ENCODE results near the gene SARM1. TPM values are rescaled to one million over a fixed set of nuclear protein-coding genes. Genes with fewer than 3 reads are reported as not detected.
"Not testable (repeated sequence)": the region's sequence is repeated elsewhere in the genome, so short reads cannot be mapped to it uniquely, and the experiment has no call there.

The SARM1 gene
- total RNA-seq, 2 donors from 2014 or later: 6.2 to 7.7 TPM

GRCh38 chr17:28433721-28434120, 62.2 kb downstream of the SARM1 start:
- Histone ChIP-seq H3K4me3 (no peak overlapping the region), H3K27ac (no peak overlapping the region), H3K9me3 (no peaks in the 10 kb centered on the region), H3K4me1 (no peaks in the 10 kb centered on the region), H3K36me3 (no peaks in the 10 kb centered on the region), H3K27me3 (no peaks in the 10 kb centered on the region)
- no peak for DNase-seq (ENCODE audit: low spot score)
- TF ChIP-seq CTCF (IDR thresholded peaks at IDR 0.05): no peak

GRCh38 chr17:28434326-28434725, 62.8 kb downstream of the SARM1 start:
- not testable (repeated sequence) for H3K4me1 ChIP-seq; H3K4me3 ChIP-seq; H3K27ac ChIP-seq; DNase-seq (ENCODE audit: low spot score); H3K9me3 ChIP-seq; H3K27me3 ChIP-seq; H3K36me3 ChIP-seq

GRCh38 chr17:28443901-28444638, 72.6 kb downstream of the SARM1 start:
- Histone ChIP-seq H3K36me3 (no peaks in the 10 kb centered on the region), H3K9me3 (peaks cover 0 to 4% of the 10 kb centered on the region in 2 donors), H3K27ac (no peak overlapping the region), H3K27me3 (no peaks in the 10 kb centered on the region), H3K4me3 (no peak overlapping the region), H3K4me1 (no peaks in the 10 kb centered on the region)
- no peak for DNase-seq (ENCODE audit: low spot score)
- TF ChIP-seq CTCF (IDR thresholded peaks at IDR 0.05): no peak

- DNase-seq (ENCODE audit: low spot score): no peak
Measured at GRCh38 chr17:28446716-28447395, 75.4 kb downstream of the SARM1 start.

GRCh38 chr17:28447396-28447760, 75.9 kb downstream of the SARM1 start:
- Histone ChIP-seq H3K4me1 (no peaks in the 10 kb centered on the region), H3K36me3 (no peaks in the 10 kb centered on the region), H3K27ac (no peak overlapping the region), H3K4me3 (no peak overlapping the region), H3K9me3 (peaks cover 0 to 4% of the 10 kb centered on the region in 2 donors), H3K27me3 (no peaks in the 10 kb centered on the region)
- TF ChIP-seq CTCF (IDR thresholded peaks at IDR 0.05): no peak
- no peak for DNase-seq (ENCODE audit: low spot score)

More at GRCh38 chr17:28446716-28447395, 75.4 kb downstream of the SARM1 start:
- Histone ChIP-seq H3K27me3 (no peaks in the 10 kb centered on the region), H3K4me1 (no peaks in the 10 kb centered on the region), H3K4me3 (no peak overlapping the region), H3K27ac (no peak overlapping the region), H3K36me3 (no peaks in the 10 kb centered on the region), H3K9me3 (peaks cover 0 to 4% of the 10 kb centered on the region in 2 donors)
- TF ChIP-seq CTCF (IDR thresholded peaks at IDR 0.05): no peak

- DNase-seq (ENCODE audit: low spot score): no peak
- Histone ChIP-seq H3K36me3 (no peaks in the 10 kb centered on the region), H3K27ac (no peak overlapping the region), H3K4me3 (no peak overlapping the region), H3K9me3 (peaks cover 0 to 4% of the 10 kb centered on the region in 2 donors), H3K4me1 (no peaks in the 10 kb centered on the region), H3K27me3 (no peaks in the 10 kb centered on the region)
- no peak for TF ChIP-seq CTCF (IDR thresholded peaks at IDR 0.05)
Measured at GRCh38 chr17:28449859-28450258, 78.4 kb downstream of the SARM1 start.

Small RNA genes lying within 50 kb of the gene (microRNA-seq; reads per million reads assigned to microRNA genes)
- 0 to 1.4 reads per million in 2 donors for gene MIR4723 (ENCODE audit: borderline number of aligned reads in 2 of 2, borderline replicate concordance in 1 of 2)

Other genes starting within 250 kb of the SARM1 start
- 1 to 10 TPM; 3.2 to 3.4 TPM for gene TMEM97, start 52.5 kb upstream of the SARM1 start, total RNA-seq
- 10 to 100 TPM; 15.6 to 19.6 TPM for gene IFT20, start 36.2 kb upstream of the SARM1 start, total RNA-seq
- 10 to 100 TPM; 28.1 to 47.6 TPM for gene TNFAIP1, start 35.9 kb upstream of the SARM1 start, total RNA-seq
- gene POLDIP2, start 14.2 kb upstream of the SARM1 start, total RNA-seq: 100 to 1,000 TPM in 1 of 2 donors, 10 to 100 TPM in 1; 98.9 to 108 TPM
- not detected for gene SEBOX, start 6.5 kb upstream of the SARM1 start, total RNA-seq
- 10 to 100 TPM in 1 of 2 donors, 1 to 10 TPM in 1; 5.4 to 86.7 TPM for gene VTN, start 1.4 kb upstream of the SARM1 start, total RNA-seq
- gene SLC46A1, start 34.5 kb downstream of the SARM1 start, total RNA-seq: 1 to 10 TPM; 3.7 to 6.8 TPM
- gene SLC13A2, start 102.0 kb downstream of the SARM1 start, total RNA-seq: not detected
- not detected for gene FOXN1, start 134.7 kb downstream of the SARM1 start, total RNA-seq
- 10 to 100 TPM; 19.6 to 30.3 TPM for gene UNC119, start 180.9 kb downstream of the SARM1 start, total RNA-seq
- gene PIGS, start 199.8 kb downstream of the SARM1 start, total RNA-seq: 10 to 100 TPM; 51.6 to 74.8 TPM
- 100 to 1,000 TPM; 355 to 363 TPM for gene ALDOC, start 205.2 kb downstream of the SARM1 start, total RNA-seq
- 1 to 10 TPM in 1 of 2 donors, under 1 TPM in 1; 0.98 to 1.1 TPM for gene SPAG5, start 227.3 kb downstream of the SARM1 start, total RNA-seq
- gene RSKR, start 242.5 kb downstream of the SARM1 start, total RNA-seq: 1 to 10 TPM; 1.3 to 1.8 TPM